PC-9 (cell line): ENCODE results near the gene NCBP2L.

Experiments used
- CTCF ChIP-seq: fragments of 200-600 bp; sonication (generic); conservative IDR thresholded peaks from 2 replicates; pipeline ENCODE4 v1.6.1; 2017; ENCODE audit warnings: mixed run types, antibody characterized with exemption, mild to moderate bottlenecking, moderate library complexity
- EZH2 ChIP-seq: fragments of 200-600 bp; sonication (generic); IDR thresholded peaks from 2 replicates; pipeline ENCODE4 v1.8.0; 2017; ENCODE audit warnings: antibody characterized with exemption, low read depth

GRCh38 chrX:107743995-107744394, 33.5 kb upstream of the NCBP2L start:
- no peak for TF ChIP-seq CTCF
- no peak for TF ChIP-seq EZH2
